Psoas muscle (tissue), 8 donors: ENCODE measurements around the gene NPEPL1. TPM values are rescaled to one million over a fixed set of nuclear protein-coding genes. Genes with fewer than 3 reads are reported as not detected.

Experiments used
- ATAC-seq, 4 donors: fragments of 200-7000 bp; cut with Tn5 transposase; one replicate each; pipeline ENCODE4 v1.9.1; 2020; ENCODE audit warnings: moderate library complexity in 3 of 4, mild to moderate bottlenecking in 2 of 4
- DNase-seq, 2 donors: peaks; one replicate each; pipeline ENCODE4 v3.0.0-alpha.2; 2020
- H3K27ac ChIP-seq: fragments of 200-600 bp; one replicate; pipeline ENCODE4 v1.8.0; 2022
- H3K27me3 ChIP-seq, 3 donors: fragments of 200-600 bp in 1 of 3; one replicate each; pipeline versions ENCODE4 v1.6.1 to v1.8.0; 2013 to 2022; ENCODE audit warnings: low read length in 2 of 3, mild to moderate bottlenecking in 2 of 3, moderate library complexity in 1 of 3; ENCODE audit not compliant: insufficient read depth in 3 of 3
- H3K36me3 ChIP-seq, 2 donors: fragments of 200-600 bp in 1 of 2; one replicate each; pipeline versions ENCODE4 v1.6.1 to v1.8.0; 2013 to 2022; ENCODE audit warnings: low read depth in 1 of 2, mild to moderate bottlenecking in 1 of 2, moderate library complexity in 1 of 2; ENCODE audit not compliant: insufficient read depth in 1 of 2
- H3K4me1 ChIP-seq: fragments of 200-600 bp; one replicate; pipeline ENCODE4 v1.8.0; 2022
- H3K4me3 ChIP-seq: fragments of 200-600 bp; one replicate; pipeline ENCODE4 v1.8.0; 2022; ENCODE audit warnings: mild to moderate bottlenecking
- H3K9me3 ChIP-seq: fragments of 200-600 bp; one replicate; pipeline ENCODE4 v1.8.0; 2022
- WGBS, 3 donors: extraction: QIAGEN DNeasy Blood & Tissue Kit; methylation state at CpG; one replicate each; pipeline versions ENCODE4 v1.1.6 to v1.1.7; 2013; 5-methylcytosine and 5-hydroxymethylcytosine counted together
- intact Hi-C, 2 donors: fragments of 100-400 bp; cut with DNase I; formaldehyde crosslinking; loops; one replicate each; pipeline versions ENCODE4 v1.11.0 to v1.14.2; 2022
- polyA plus RNA-seq, 3 donors: library from polyadenylated mRNA; stranded (reverse); fragments of 200-250 nt; gene quantifications; one replicate each; pipeline ENCODE4 v1.2.3, GENCODE V29; 2013
- total RNA-seq, 4 donors: library from RNA; stranded (reverse); fragmentation: NEBNext Ultra II Directional in 2 of 4; extraction: Animal tissue kit (Norgen Biotek cat#: 25700) in 2 of 4; gene quantifications; one replicate each; pipeline versions ENCODE4 v1.2.1 to v1.2.4, GENCODE V29; 2021 to 2023
- TF ChIP-seq, protein P1 (sequence below): fragments of 200-600 bp; IDR thresholded peaks from one replicate; pipeline ENCODE4 v1.8.0; 2022; ENCODE audit warnings: antibody characterized with exemption
- donor health status: healthy with polysubstance abuse.
- donor health status: DM: no; HTN: no; CAD: no; lungs with moderate emphysema.
- donor health status: Bipolar disorder and iron deficiency.
- donor health status: healthy.
- donor health status: DM: yes; HTN: yes; CAD: no.
- donor health status: DM: no; HTN: no; CAD: no.
- donor health status: DM: no; HTN: no; CAD: no.
- donor health status: DM: yes; HTN: yes; CAD: no.

The NPEPL1 gene
- total and polyA plus RNA-seq, 7 donors = 18.4 to 52.3 (median 36.0) TPM

DNA sequence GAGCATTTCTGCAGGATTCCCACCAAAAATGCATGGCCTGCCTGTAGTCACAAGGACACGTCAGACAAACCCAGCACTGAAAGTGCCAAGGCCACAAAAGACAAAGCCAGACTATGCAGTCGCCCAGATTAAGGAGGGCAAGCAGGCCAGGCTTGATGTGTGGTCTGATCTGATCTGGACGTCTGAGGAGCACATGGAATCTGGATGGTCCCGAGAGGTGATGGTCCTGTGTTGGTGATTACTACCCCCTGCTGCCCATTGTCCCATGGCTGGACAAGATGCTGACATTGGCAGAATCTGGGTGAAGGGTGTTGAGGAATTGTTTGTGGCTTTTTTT is 17.1 kb downstream of the NPEPL1 start:
- Histone ChIP-seq H3K27ac (no peak overlapping the region), H3K27me3 (no peaks in the 10 kb centered on the region), H3K4me1 (no peaks in the 10 kb centered on the region), H3K36me3 (peaks cover 0 to 56% of the 10 kb centered on the region in 2 donors), H3K9me3 (no peaks in the 10 kb centered on the region), H3K4me3 (no peak overlapping the region)
- intact Hi-C loops = no loop called here
- DNase-seq = no peak
- WGBS, 3 donors = 81 to 91% (median 88%) methylated on average over 4 of the region's 4 CpGs
- ATAC-seq = no peak
- TF ChIP-seq, protein P1, sequence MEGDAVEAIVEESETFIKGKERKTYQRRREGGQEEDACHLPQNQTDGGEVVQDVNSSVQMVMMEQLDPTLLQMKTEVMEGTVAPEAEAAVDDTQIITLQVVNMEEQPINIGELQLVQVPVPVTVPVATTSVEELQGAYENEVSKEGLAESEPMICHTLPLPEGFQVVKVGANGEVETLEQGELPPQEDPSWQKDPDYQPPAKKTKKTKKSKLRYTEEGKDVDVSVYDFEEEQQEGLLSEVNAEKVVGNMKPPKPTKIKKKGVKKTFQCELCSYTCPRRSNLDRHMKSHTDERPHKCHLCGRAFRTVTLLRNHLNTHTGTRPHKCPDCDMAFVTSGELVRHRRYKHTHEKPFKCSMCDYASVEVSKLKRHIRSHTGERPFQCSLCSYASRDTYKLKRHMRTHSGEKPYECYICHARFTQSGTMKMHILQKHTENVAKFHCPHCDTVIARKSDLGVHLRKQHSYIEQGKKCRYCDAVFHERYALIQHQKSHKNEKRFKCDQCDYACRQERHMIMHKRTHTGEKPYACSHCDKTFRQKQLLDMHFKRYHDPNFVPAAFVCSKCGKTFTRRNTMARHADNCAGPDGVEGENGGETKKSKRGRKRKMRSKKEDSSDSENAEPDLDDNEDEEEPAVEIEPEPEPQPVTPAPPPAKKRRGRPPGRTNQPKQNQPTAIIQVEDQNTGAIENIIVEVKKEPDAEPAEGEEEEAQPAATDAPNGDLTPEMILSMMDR = no peak

DNA sequence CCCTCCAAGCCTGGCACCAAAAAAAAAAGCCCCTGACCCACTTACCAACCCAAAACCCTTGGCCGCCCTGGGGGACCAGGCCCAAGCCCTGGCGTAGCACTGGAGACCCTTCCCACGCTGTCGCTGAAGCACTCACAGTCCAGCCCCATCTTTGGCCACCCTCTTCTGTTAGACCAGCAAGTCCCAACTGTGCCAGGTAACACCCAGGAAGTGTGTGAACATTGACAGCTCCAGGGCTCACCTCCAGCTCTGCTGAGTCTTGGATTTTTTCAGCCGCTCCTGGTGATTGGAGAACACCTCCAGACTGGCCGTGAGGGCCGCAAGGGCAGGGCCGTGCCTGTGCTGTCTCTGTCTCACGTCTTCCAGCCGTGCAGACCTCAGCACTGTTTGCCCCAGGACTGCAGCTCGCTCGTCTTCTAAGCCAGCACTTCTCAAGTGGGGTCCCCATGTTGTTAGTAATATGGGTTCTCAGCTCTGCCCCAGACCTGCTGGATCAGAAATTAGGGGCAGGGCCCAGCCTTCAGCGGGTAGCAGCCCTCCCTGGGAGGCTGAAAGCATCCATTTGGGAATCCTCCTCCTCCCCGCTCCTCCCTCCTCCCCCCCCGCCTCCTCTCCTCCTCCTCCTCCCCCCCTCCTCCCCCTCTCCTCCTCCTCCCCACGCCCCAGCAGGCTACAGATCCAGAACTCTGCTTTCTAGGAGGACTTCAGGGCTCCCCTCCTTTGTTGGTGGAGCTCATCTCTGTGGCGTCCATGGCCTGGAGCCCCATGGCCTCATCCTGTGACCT is 18.1 kb downstream of the NPEPL1 start:
- Histone ChIP-seq H3K27ac (no peak overlapping the region), H3K36me3 (peaks cover 0 to 53% of the 10 kb centered on the region in 2 donors), H3K9me3 (no peaks in the 10 kb centered on the region), H3K4me3 (no peak overlapping the region), H3K4me1 (no peaks in the 10 kb centered on the region), H3K27me3 (no peaks in the 10 kb centered on the region)
- DNase-seq (no peak), ATAC-seq (no peak)
- 89 to 94% (median 90%) methylated on average over 14 to 16 of the region's 17 CpGs for WGBS, 3 donors
- intact Hi-C loops = no loop called here
- TF ChIP-seq, protein P1 = no peak

DNA sequence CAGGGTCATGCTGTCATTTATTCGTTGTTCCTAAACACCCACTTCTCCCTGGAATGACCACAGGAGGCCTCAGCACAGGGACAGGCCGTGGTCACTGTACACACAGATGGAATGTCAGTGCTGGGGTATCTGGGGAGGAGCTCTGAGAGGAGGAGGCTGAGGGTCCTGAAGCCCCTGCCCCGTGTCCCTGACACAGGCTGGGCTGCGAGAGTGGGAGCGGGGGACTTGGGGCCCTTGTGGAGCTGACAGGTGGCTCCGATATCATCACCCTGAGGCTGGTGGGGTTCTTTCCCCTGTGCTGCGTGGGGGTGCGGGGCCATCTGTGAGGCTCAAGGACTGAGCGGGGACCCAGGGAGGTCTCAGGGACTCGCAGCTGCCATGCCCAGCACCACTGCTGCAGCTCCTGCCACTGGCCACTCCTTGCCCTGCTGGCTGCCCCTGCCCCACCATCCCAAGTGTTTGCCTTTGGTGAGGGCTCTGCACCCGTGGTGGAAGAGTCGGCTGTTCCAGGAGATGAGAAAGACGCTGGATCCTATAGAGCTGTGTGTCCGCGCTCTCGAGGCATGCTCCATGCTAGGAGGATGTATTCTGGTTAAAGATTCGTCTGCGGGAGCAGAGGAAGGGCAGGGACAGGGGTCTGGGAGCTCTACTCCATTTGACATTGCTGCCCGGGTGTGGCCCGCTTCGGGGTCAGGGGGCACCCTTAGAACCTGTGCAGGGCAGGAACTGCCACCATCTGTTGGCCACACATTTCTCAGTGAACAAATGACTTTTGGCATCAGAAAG is 18.9 kb downstream of the NPEPL1 start:
- 92 to 93% (median 93%) methylated on average over 20 to 21 of the region's 21 CpGs for WGBS, 3 donors
- DNase-seq (no peak), ATAC-seq (no peak)
- TF ChIP-seq, protein P1 = no peak
- no peak overlapping the region for H3K4me3 ChIP-seq
- H3K4me1 ChIP-seq = no peaks in the 10 kb centered on the region
- H3K36me3 ChIP-seq = peaks cover 0 to 54% of the 10 kb centered on the region in 2 donors
- H3K9me3 ChIP-seq = no peaks in the 10 kb centered on the region
- H3K27me3 ChIP-seq = no peaks in the 10 kb centered on the region
- no peak overlapping the region for H3K27ac ChIP-seq
- intact Hi-C loops = no loop called here

DNA sequence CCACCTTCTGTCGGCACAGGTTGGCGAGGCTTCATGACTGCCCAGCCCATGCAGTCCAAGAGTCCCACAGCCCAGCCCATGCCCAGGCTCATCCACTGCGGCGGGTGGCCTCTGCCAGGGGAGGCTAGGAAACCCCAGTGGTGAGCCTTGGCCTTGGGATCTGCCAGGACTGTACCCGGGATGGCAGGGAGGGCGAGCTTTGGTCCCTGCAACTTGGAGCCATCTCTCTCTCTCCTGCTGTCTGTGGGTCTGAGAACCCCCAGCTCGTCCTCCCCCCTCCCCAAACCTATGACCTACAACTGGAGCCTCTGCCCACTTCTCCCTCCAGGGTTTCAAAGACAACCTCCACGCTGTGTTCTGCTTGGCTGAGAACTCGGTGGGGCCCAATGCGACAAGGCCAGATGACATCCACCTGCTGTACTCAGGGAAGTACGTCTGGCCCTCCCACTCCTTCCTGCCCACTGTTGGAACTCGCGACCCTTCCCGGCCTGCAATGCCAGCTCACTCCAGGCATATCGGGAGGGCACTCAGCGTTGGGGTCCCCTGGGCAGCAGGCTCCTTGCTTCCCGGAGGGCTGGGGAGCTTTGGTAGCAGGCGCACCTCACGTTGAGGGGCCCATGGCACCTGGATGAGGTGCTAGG is 19.7 kb downstream of the NPEPL1 start:
- 79% methylated on average over 19 of the region's 19 CpGs for WGBS, 3 donors
- peaks cover 0 to 50% of the 10 kb centered on the region in 2 donors for H3K36me3 ChIP-seq

More for the DNA sequence above, 19.7 kb downstream of the NPEPL1 start:
- H3K9me3 ChIP-seq = no peaks in the 10 kb centered on the region
- intact Hi-C loops = no loop called here
- ATAC-seq (no peak), DNase-seq (no peak)
- TF ChIP-seq, protein P1 = no peak
- no peaks in the 10 kb centered on the region for H3K27me3 ChIP-seq
- no peaks in the 10 kb centered on the region for H3K4me1 ChIP-seq
- H3K27ac ChIP-seq = no peak overlapping the region
- no peak overlapping the region for H3K4me3 ChIP-seq
